GM19099 (cell line): Measurements from ENCODE around the gene UCP1.

Experiments
- POLR2A ChIP-seq: IDR thresholded peaks from 3 replicates; pipeline ENCODE4 v1.6.1; 2011; ENCODE audit warnings: low read depth; ENCODE audit not compliant: insufficient read length; ENCODE audit errors: extremely low read depth

The UCP1 gene

GRCh38 chr4:140568507-140569306 lies at the start of gene UCP1:
Gene UCP1 (minus strand): TSS chr4:140568961. CDS start chr4:140568729, 232 bp downstream.
- no peak for TF ChIP-seq POLR2A

GRCh38 chr4:140617499-140618248 lies 48.9 kb upstream of the UCP1 start:
- TF ChIP-seq POLR2A = no peak

- no peak for TF ChIP-seq POLR2A
These were observed 46.7 kb upstream of the UCP1 start for GRCh38 chr4:140615451-140615850.

GRCh38 chr4:140612357-140612756 lies 43.6 kb upstream of the UCP1 start:
- no peak for TF ChIP-seq POLR2A

GRCh38 chr4:140611854-140612253 lies 43.1 kb upstream of the UCP1 start:
- no peak for TF ChIP-seq POLR2A

- TF ChIP-seq POLR2A = no peak
These were observed 41.0 kb upstream of the UCP1 start for GRCh38 chr4:140609548-140610425.

- TF ChIP-seq POLR2A = no peak
These were observed 39.1 kb upstream of the UCP1 start for GRCh38 chr4:140607852-140608251.

- TF ChIP-seq POLR2A = no peak
These were observed 35.8 kb upstream of the UCP1 start for GRCh38 chr4:140604544-140604943.

- TF ChIP-seq POLR2A = no peak
These were observed 34.5 kb upstream of the UCP1 start for GRCh38 chr4:140603286-140603685.

GRCh38 chr4:140602714-140603113 lies 34.0 kb upstream of the UCP1 start:
- no peak for TF ChIP-seq POLR2A

GRCh38 chr4:140600408-140600807 lies 31.6 kb upstream of the UCP1 start:
- TF ChIP-seq POLR2A = no peak

GRCh38 chr4:140595065-140595464 lies 26.3 kb upstream of the UCP1 start:
- no peak for TF ChIP-seq POLR2A

- TF ChIP-seq POLR2A = no peak
These were observed 15.7 kb upstream of the UCP1 start for GRCh38 chr4:140584439-140584838.

GRCh38 chr4:140581078-140581477 lies 12.3 kb upstream of the UCP1 start:
- TF ChIP-seq POLR2A = no peak

GRCh38 chr4:140579278-140579677 lies 10.5 kb upstream of the UCP1 start:
- TF ChIP-seq POLR2A = no peak
